K562 (cell line): Measurements from ENCODE around the gene DTNBP1. TPM values are rescaled to one million over a fixed set of nuclear protein-coding genes. Genes with fewer than 3 reads are reported as not detected.
A peak's percentile ranks its signal among the peaks of the same experiment; 100 is the strongest.

Experiments used
- ATAC-seq: fragments of 200-7000 bp; cut with Tn5 transposase; 3 replicates; pipeline ENCODE4 v1.9.1; 2020; ENCODE audit warnings: moderate library complexity
- BruUV-seq: library from RNA; stranded (reverse); fragments of 400-500 nt; replicated peaks from 2 replicates; lab custom pipeline; 2021; lab: Mats Ljungman, UMichigan
- CTCF ChIA-PET: fragments of 300-600 bp; formaldehyde crosslinking; extraction: SDS; loops from one replicate; lab custom pipeline; 2021; ENCODE audit warnings: low intra/inter-chr PET ratio; lab: Yijun Ruan, JAX
- POLR2A ChIA-PET: fragments of 300-600, 350-650 bp; sonication (Branson Sonifier 250); formaldehyde crosslinking; extraction: SDS; loops from one replicate; lab custom pipeline; 2021; ENCODE audit warnings: antibody characterized with exemption, inconsistent platforms; lab: Yijun Ruan, JAX
- DNase-seq, 4 experiments: peaks; one replicate each; pipeline versions ENCODE4 v3.0.0 to v3.0.0-alpha.2; 2011 to 2018; ENCODE audit warnings: low spot score in 3 of 4, mixed read lengths in 3 of 4; ENCODE audit errors: extremely low read depth in 1 of 4
- FAIRE-seq: peaks from 2 replicates; lab custom pipeline; 2011; peaks lifted over from hg19 to GRCh38; lab: Jason Lieb, UNC
- H2AFZ ChIP-seq: 2 replicates; pipeline ENCODE4 v1.6.0; 2011; ENCODE audit warnings: low read depth, low read length, control low read depth, inconsistent platforms
- H3K27ac ChIP-seq: fragments of 200-600 bp; 3 replicates; pipeline ENCODE4 v1.8.0; 2011; ENCODE audit warnings: low read depth, mild to moderate bottlenecking, control low read depth, inconsistent platforms, low read length, moderate library complexity, mixed read lengths; ENCODE audit errors: extremely low read depth
- H3K27me3 ChIP-seq, 2 experiments: fragments of 300-600 bp in 1 of 2; 2 replicates in 1 of 2; 3 replicates in 1 of 2; pipeline versions ENCODE4 v1.6.0 to v1.8.0; 2011; ENCODE audit warnings: inconsistent platforms in 2 of 2, low read length in 2 of 2, mild to moderate bottlenecking in 1 of 2, mixed read lengths in 1 of 2, moderate library complexity in 1 of 2; ENCODE audit not compliant: control insufficient read depth in 2 of 2, insufficient read depth in 2 of 2
- H3K36me3 ChIP-seq: fragments of 300-600 bp; 3 replicates; pipeline ENCODE4 v1.8.0; 2011; ENCODE audit warnings: mild to moderate bottlenecking, low read length, inconsistent platforms; ENCODE audit not compliant: control insufficient read depth, insufficient read depth
- H3K4me1 ChIP-seq, 2 experiments: fragments of 200-600 bp in 1 of 2; replicated peaks in 1 of 2; 2 replicates in 1 of 2; 3 replicates in 1 of 2; pipeline versions ENCODE4 v1.5.1 to v1.8.0; 2011; ENCODE audit warnings: inconsistent platforms in 2 of 2, low read length in 2 of 2, mild to moderate bottlenecking in 1 of 2, mixed read lengths in 1 of 2, moderate library complexity in 1 of 2; ENCODE audit not compliant: control insufficient read depth in 2 of 2, insufficient read depth in 2 of 2
- H3K4me2 ChIP-seq: 2 replicates; pipeline ENCODE4 v1.6.1; 2011; ENCODE audit warnings: low read length, control low read depth, inconsistent platforms, mixed read lengths; ENCODE audit not compliant: insufficient read depth
- H3K4me3 ChIP-seq: fragments of 200-600 bp; sonication (generic), shearing (Covaris generic); 2 replicates; pipeline ENCODE4 v1.5.1; 2016; ENCODE audit warnings: control low read depth, inconsistent platforms
- H3K79me2 ChIP-seq: fragments of 200-600 bp; 3 replicates; pipeline ENCODE4 v1.8.0; 2011; ENCODE audit warnings: low read length, inconsistent platforms; ENCODE audit not compliant: control insufficient read depth, insufficient read depth
- H3K9ac ChIP-seq, 2 experiments: 2 replicates each; pipeline versions ENCODE4 v1.6.0 to v1.6.1; 2011; ENCODE audit warnings: low read depth in 2 of 2, low read length in 2 of 2, control low read depth in 1 of 2, inconsistent platforms in 1 of 2, mild to moderate bottlenecking in 1 of 2, mixed read lengths in 1 of 2; ENCODE audit not compliant: insufficient read depth in 1 of 2
- H3K9me1 ChIP-seq: one replicate; pipeline ENCODE4 v1.6.0; 2011; ENCODE audit warnings: inconsistent platforms, mild to moderate bottlenecking, low read length, moderate library complexity; ENCODE audit not compliant: control insufficient read depth, insufficient read depth
- H3K9me3 ChIP-seq: replicated peaks from 2 replicates; pipeline ENCODE4 v1.5.1; 2011; ENCODE audit warnings: low read depth, low read length, inconsistent platforms; ENCODE audit not compliant: control insufficient read depth, insufficient read depth
- H4K20me1 ChIP-seq: replicated peaks from 2 replicates; pipeline ENCODE4 v1.6.1; 2011; ENCODE audit warnings: low read length, inconsistent platforms, mixed read lengths; ENCODE audit not compliant: control insufficient read depth, insufficient read depth
- ATF1 ChIP-seq, 2 experiments: fragments of 450-650 bp in 1 of 2; IDR thresholded peaks; 2 replicates each; pipeline ENCODE4 v1.6.1; 2016; ENCODE audit warnings: missing compliant biosample characterization in 1 of 2, missing genetic modification characterization in 1 of 2
- CBX1 ChIP-seq: sonication (generic); IDR thresholded peaks from 2 replicates; pipeline ENCODE4 v1.6.1; 2016; ENCODE audit warnings: antibody characterized with exemption, low read depth, mild to moderate bottlenecking
- CC2D1A ChIP-seq: fragments of 450-650 bp; IDR thresholded peaks from 2 replicates; pipeline ENCODE4 v1.6.1; 2017; ENCODE audit warnings: mild to moderate bottlenecking
- CCAR2 ChIP-seq: fragments of 200-400 bp; formaldehyde crosslinking; IDR thresholded peaks from 2 replicates; pipeline ENCODE4 v1.6.1; 2017; ENCODE audit warnings: mild to moderate bottlenecking, low read depth, low read length
- EP300 ChIP-seq: IDR thresholded peaks from 2 replicates; pipeline ENCODE4 v1.6.1; 2012; ENCODE audit warnings: low read length, improper control_type of control experiment
- ETS1 ChIP-seq: conservative IDR thresholded peaks from 2 replicates; pipeline ENCODE4 v1.6.1; 2011; ENCODE audit warnings: low read depth, mild to moderate bottlenecking, low read length; ENCODE audit not compliant: control insufficient read depth
- HDGF ChIP-seq: fragments of 450-650 bp; IDR thresholded peaks from 2 replicates; pipeline ENCODE4 v1.6.1; 2016
- SRSF9 ChIP-seq: fragments of 200-400 bp; formaldehyde crosslinking; IDR thresholded peaks from 2 replicates; pipeline ENCODE4 v1.6.1; 2017; ENCODE audit warnings: low read depth, low read length, borderline replicate concordance
- ZBTB2 ChIP-seq: fragments of 450-650 bp; IDR thresholded peaks from 2 replicates; pipeline ENCODE4 v1.6.1; 2016; ENCODE audit warnings: antibody characterized with exemption
- ZKSCAN1 ChIP-seq: fragments of 150-350 bp; IDR thresholded peaks from 2 replicates; pipeline ENCODE4 v1.6.1; 2016; ENCODE audit warnings: low read depth, low read length
- ZNF232 ChIP-seq: sonication (generic); formaldehyde crosslinking; IDR thresholded peaks from 2 replicates; pipeline ENCODE4 v1.8.0; 2022; ENCODE audit warnings: mild to moderate bottlenecking, missing genetic modification reagents
- ZNF347 ChIP-seq: fragments of 450-650 bp; formaldehyde crosslinking; IDR thresholded peaks from 2 replicates; pipeline ENCODE4 v1.4.0; 2020; ENCODE audit warnings: low read depth, mild to moderate bottlenecking, moderate library complexity
- ZNF445 ChIP-seq: fragments of 250-450 bp; sonication (Bioruptor Pico); IDR thresholded peaks from 2 replicates; pipeline ENCODE4 v1.4.0; 2020; ENCODE audit warnings: low read depth, mild to moderate bottlenecking, moderate library complexity
- ZNF511 ChIP-seq: sonication (generic); formaldehyde crosslinking; IDR thresholded peaks from 2 replicates; pipeline ENCODE4 v1.8.0; 2022; ENCODE audit warnings: mild to moderate bottlenecking, missing genetic modification reagents
- ZSCAN29 ChIP-seq: fragments of 450-650 bp; IDR thresholded peaks from 2 replicates; pipeline ENCODE4 v1.6.1; 2017
- WGBS: fragments of 100-300 bp; shearing (Covaris generic); methylation state at CpG from one replicate; pipeline ENCODE4 v1.1.6; 2016; ENCODE audit warnings: low coverage, mixed read lengths; ENCODE audit not compliant: insufficient coverage; ENCODE audit errors: missing lambda C conversion rate; 5-methylcytosine and 5-hydroxymethylcytosine counted together
- in situ Hi-C: fragments of 300-500 bp; cut with MboI; formaldehyde crosslinking; loops from 4 replicates; pipeline ENCODE4 v1.15.0; 2018; ENCODE audit warnings: inconsistent platforms, mixed read lengths
- intact Hi-C: fragments of 100-400 bp; cut with micrococcal nuclease; formaldehyde crosslinking; loops from 2 replicates; pipeline ENCODE4 v1.14.2; 2022
- polyA plus RNA-seq, 8 experiments: library from polyadenylated mRNA; depleted of rRNA in 4 of 8; stranded (reverse) in 5 of 8; unstranded in 3 of 8; fragments of >200 nt; fragmentation: Nextera tagmentation in 2 of 8; fragmentation: Illumina TruSeq in 1 of 8; extraction: Ambion mirVana in 2 of 8; extraction: Trizol in 1 of 8; gene quantifications; 2 replicates each; pipeline versions ENCODE4 v1.2.1 to v1.2.3, GENCODE V29; 2011 to 2014; ENCODE audit warnings: inconsistent platforms in 1 of 8, missing spikeins in 1 of 8
- total RNA-seq, 7 experiments: library from RNA; depleted of rRNA in 6 of 7; stranded (reverse); fragments of >200 nt in 6 of 7; fragmentation: Illumina TruSeq in 2 of 7; extraction: Trizol in 2 of 7; gene quantifications; 2 replicates each; pipeline versions ENCODE4 v1.2.1 to v1.2.3, GENCODE V29; 2011 to 2021; ENCODE audit warnings: low replicate concordance in 1 of 7

Gene DTNBP1
- total and polyA plus RNA-seq, 9 of the 15 experiments (the other 6 are each of a cell fraction or from before 2014, with no cell fraction given) = 16.7 to 54.5 (median 21.4) TPM

- CTCF ChIA-PET = no interaction called here
- Histone ChIP-seq H3K79me2 (peaks cover 4% of the 10 kb centered on the region), H2AFZ (no peak overlapping the region), H3K9ac (no peak overlapping the region), H3K9me3 (peaks cover 4% of the 10 kb centered on the region; the same call in 1 of the 2 replicates), H3K4me3 (no peak overlapping the region), H4K20me1 (no peaks in the 10 kb centered on the region), H3K4me1 (peaks cover 9 to 31% of the 10 kb centered on the region in 2 experiments), H3K4me2 (no peak overlapping the region)
- DNase-seq = no peak
- no TSS peak for BruUV-seq
- no peak for ATAC-seq
- TF ChIP-seq SRSF9 (no peak), ZKSCAN1 (peak; percentile 95)
- TF ChIP-seq, all 486 proteins: peak for 1
- FAIRE-seq = no peak
- H3K27me3 ChIP-seq = no peaks in the 10 kb centered on the region
- in situ Hi-C loops (no loop called here), intact Hi-C loops (no loop called here)
- H3K27ac ChIP-seq = no peak overlapping the region
- WGBS = 79% methylated on average over 4 of the region's 4 CpGs
- H3K36me3 ChIP-seq = peaks cover 7% of the 10 kb centered on the region; the same call in 2 of the 3 replicates
- POLR2A ChIA-PET = interaction anchor here (0.7 to 1.5 kb wide), 2 partner anchors 14 to 15 kb away, joined by 3 to 4 read pairs; no protein-coding TSS in a partner anchor
- no peaks in the 10 kb centered on the region for H3K9me1 ChIP-seq
Observed at GRCh38 chr6:15574023-15574422, 88.8 kb downstream of the DTNBP1 start.

- BruUV-seq = no TSS peak
- intact Hi-C loops (no loop called here), in situ Hi-C loops (no loop called here)
- Histone ChIP-seq H3K4me1 (peaks cover 9 to 37% of the 10 kb centered on the region in 2 experiments), H3K4me2 (no peak overlapping the region), H3K79me2 (peaks cover 7% of the 10 kb centered on the region), H3K36me3 (peaks cover 6% of the 10 kb centered on the region; the same call in 1 of the 3 replicates), H3K9me1 (no peaks in the 10 kb centered on the region), H3K9me3 (peaks cover 4% of the 10 kb centered on the region; the same call in 1 of the 2 replicates), H3K9ac (no peak overlapping the region), H3K27ac (no peak overlapping the region), H2AFZ (no peak overlapping the region), H3K4me3 (no peak overlapping the region), H4K20me1 (no peaks in the 10 kb centered on the region), H3K27me3 (no peaks in the 10 kb centered on the region)
- DNase-seq (no peak), ATAC-seq (no peak), FAIRE-seq (no peak)
- ChIA-PET CTCF (no interaction called here), POLR2A (interaction anchor here (1.1 kb wide), 1 partner anchor 17 kb away, joined by 3 read pairs; no protein-coding TSS in a partner anchor)
- WGBS = 89% methylated on average over 4 of the region's 4 CpGs
- TF ChIP-seq CC2D1A (no peak), ZBTB2 (no peak), HDGF (no peak), CCAR2 (no peak), ATF1 (CRISPR knock-in tag; IDR thresholded peaks at IDR 0.05) (no peak), ATF1 (tag; IDR thresholded peaks at IDR 0.05) (no peak), ETS1 (no peak), CBX1 (no peak), ZNF445 (CRISPR knock-in tag) (no peak), ZNF511 (CRISPR knock-in tag) (no peak), EP300 (no peak), ZNF232 (CRISPR knock-in tag) (no peak), ZSCAN29 (no peak), ZNF347 (no peak)
Observed at GRCh38 chr6:15573384-15573783, 89.4 kb downstream of the DTNBP1 start.
